T47D (cell line): ENCODE measurements around the gene SART1.
A peak's percentile ranks its signal among the peaks of the same experiment; 100 is the strongest.

ENCODE experiments used
- DNase-seq, 2 experiments: peaks; one replicate each; pipeline versions ENCODE4 v3.0.0 to v3.0.0-alpha.2; 2011 to 2012; ENCODE audit warnings: low read depth in 1 of 2, low spot score in 1 of 2
- JUND ChIP-seq: IDR thresholded peaks from 2 replicates; pipeline ENCODE4 v1.6.1; 2012; ENCODE audit warnings: low read depth
- in situ Hi-C: cut with HindIII; loops from 2 replicates; pipeline ENCODE4 v1.10.0; 2016; ENCODE audit warnings: low sequenced_read_pairs, low pct_unique_long_range_greater_than_20kb

Gene SART1

GRCh38 chr11:65961267-65962140, at the start of gene SART1:
TSS of gene SART1 (plus strand) at chr11:65961734. CDS start at chr11:65961781, 47 bp downstream.
- in situ Hi-C loops: no loop called here
- peak; percentile 97 to 99 for DNase-seq
- TF ChIP-seq JUND: no peak

- no peak for DNase-seq
- in situ Hi-C loops: no loop called here
- no peak for TF ChIP-seq JUND
These were observed 48.7 kb upstream of the SART1 start for GRCh38 chr11:65912845-65913244.

GRCh38 chr11:65915101-65915820, 46.3 kb upstream of the SART1 start:
- in situ Hi-C loops: no loop called here
- no peak for DNase-seq
- TF ChIP-seq JUND: no peak

GRCh38 chr11:65915821-65916251, 45.7 kb upstream of the SART1 start:
- in situ Hi-C loops: no loop called here
- no peak for DNase-seq
- TF ChIP-seq JUND: no peak

- in situ Hi-C loops: no loop called here
- no peak for DNase-seq
- no peak for TF ChIP-seq JUND
These were observed 45.1 kb upstream of the SART1 start for GRCh38 chr11:65916391-65916790.

DNA sequence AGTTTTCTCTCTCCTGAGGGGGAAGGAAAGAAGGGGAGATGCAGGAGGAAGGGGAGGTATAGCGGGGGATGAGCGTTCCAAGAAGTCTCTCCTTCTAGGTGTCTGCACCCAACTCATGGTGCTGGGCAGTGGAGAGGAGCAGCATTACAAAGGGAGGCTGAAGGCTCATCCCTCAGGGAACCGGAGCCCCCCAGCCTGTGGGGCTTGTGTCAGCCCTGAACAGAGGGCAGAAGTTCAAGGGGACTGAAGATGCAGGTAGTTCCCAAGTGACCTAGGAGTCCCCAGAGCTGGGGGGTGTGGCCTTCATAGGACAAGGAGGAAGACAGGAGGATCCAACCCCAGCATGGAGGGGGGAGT, 44.5 kb upstream of the SART1 start:
- in situ Hi-C loops: no loop called here
- no peak for TF ChIP-seq JUND

DNA sequence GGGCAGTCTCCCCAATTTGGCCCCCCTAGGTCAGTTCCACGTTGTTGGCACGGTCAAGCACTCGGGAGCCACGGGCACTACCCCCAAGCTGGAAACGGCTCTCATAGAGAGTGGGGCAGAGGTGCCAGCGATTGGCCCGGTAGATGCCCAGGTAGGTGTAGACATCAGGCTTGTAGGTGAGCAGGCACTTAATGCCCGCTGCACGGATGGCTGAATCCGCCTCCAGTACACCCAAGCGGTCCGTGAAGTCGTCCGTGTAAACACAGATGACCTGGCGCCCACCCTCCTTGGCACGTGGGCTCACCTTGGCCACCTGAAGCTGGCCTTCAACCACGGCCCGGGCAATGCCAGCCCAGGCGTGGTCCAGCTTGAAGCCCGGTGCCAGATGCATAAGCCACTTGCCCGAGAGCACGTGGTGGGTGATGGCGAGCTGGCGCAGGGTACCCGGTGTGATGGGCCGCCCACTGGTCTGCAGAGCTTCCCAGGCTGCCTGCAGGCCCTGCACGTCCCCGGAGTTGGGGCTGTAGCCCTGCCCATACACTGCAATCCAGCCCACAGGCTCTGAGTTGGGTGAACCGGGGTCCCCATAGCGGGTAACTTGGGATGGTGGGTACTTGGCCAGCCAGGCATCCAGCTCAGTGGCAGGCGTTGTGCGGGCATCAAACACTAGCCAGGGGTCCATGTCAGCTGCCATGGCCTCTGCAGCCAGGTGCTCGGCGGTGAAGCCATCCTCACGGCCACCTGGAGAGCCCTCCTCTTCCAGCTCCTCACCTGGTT, 43.9 kb upstream of the SART1 start:
- in situ Hi-C loops: no loop called here
- no peak for DNase-seq
- TF ChIP-seq JUND: no peak

More for the DNA sequence above, 44.5 kb upstream of the SART1 start:
- no peak for DNase-seq

DNA sequence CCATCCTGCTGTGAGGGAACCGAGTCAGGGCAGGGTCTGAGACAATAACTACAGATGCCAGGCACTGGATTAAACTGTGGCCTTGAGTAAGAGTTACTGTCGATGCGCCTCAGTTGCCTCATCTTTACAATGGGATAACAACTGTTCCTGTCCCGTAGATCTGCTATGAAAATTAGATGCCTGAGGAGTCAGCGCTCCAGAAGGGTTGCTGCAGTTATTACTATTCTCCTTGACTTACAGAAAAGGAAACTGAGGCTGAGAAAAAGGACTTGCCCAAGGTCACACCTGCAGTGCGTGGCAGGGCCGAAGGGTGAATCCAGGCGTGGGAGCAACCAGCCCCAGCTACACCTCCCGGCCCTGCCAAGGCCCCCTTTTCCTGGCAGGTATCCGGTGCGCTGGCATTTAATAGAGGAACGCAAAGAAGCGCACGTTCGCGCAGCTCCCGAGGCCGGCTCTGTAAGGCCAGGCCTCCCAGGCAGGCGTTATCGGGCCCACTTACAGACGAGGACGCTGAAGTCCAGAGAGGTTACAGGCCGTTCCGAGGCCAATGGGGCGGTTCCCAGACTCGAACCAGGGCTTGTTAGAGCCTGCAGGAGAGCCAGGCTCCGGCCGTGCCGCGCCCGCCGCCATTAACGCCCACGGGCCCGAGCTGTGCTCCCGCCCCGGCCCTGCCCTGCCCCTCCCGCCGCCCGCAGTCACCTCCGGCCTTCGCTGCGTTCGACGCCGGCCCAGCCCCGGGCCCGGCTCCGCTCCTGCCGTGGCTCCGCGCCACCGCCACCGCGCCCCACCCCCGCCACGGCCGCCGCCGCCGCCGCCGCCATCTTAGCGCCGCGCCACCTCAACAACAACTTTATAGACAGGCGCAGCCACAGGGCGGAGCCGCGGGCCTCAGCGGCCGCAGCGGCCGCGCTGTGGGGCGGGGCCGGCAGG, 43.1 kb upstream of the SART1 start, which contains the start of gene C11orf68:
TSS of gene C11orf68 (minus strand) at position 852 of the 930 bp plus-strand sequence. CDS start at position 821, 31 bp downstream.
- DNase-seq: no peak
- in situ Hi-C loops: no loop called here
- no peak for TF ChIP-seq JUND

DNA sequence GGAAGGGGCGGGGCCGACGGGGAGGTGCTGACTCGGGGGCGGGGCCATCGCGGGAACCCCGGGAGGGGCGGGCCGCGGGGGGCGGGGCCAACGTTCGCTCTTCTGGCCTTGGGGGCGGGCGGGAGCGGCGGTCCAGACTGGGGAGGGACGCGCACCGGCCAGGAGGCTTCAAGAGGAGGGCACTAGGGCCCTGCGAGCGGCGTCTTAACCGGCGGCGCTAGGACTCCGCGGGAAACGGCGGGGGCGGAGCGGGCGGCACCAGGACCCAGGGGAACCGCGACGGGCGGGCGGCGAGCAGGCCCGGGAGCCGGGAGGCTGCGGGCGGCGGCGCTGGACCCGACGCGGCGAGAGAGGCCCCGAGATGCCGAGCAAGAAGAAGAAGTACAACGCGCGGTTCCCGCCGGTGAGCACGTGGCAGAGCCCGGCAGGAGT, 42.4 kb upstream of the SART1 start, which contains the start of gene DRAP1:
TSS of gene DRAP1 (plus strand) at position 286 of the 432 bp plus-strand sequence. CDS start at position 362, 76 bp downstream.
- in situ Hi-C loops: no loop called here
- DNase-seq: peak; percentile 97 to 99
- TF ChIP-seq JUND: no peak

DNA sequence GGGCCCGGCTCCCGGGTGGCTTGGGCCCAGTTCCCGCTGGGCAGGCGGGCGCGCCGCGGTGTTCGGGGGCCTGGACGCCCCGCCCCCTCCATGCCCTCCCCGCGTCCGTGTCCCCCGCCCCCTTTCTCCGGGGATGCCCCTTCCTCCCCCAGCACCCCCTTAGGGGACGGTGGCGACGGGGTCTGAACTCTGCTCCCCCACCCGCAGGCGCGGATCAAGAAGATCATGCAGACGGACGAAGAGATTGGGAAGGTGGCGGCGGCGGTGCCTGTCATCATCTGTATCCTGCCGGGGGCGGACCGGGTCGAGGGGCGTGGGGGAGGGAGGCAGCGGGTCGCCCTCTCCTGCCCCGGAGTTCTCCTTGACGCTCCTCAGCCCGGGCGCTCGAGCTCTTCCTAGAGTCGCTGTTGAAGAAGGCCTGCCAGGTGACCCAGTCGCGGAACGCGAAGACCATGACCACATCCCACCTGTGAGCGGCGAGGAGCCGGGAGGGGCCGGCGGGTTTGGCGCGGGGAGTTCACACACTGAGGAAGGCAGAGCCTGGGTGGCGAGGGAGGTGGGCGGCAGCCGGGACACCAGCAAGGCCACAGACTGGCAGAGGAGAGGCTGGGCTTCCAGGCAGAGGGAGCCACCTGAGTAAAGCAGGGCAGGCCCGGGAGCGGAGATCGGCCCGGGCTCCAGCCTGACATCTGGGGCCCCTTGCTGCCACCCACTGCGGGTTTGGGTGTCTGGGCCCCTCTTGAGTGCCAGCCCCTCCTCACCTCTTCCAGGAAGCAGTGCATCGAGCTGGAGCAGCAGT, 41.8 kb upstream of the SART1 start:
- peak in 1 of 2 experiments; percentile 38 for DNase-seq
- TF ChIP-seq JUND: no peak
- in situ Hi-C loops: no loop called here

GRCh38 chr11:65920372-65920802, 41.1 kb upstream of the SART1 start:
- in situ Hi-C loops: no loop called here
- DNase-seq: no peak

More at GRCh38 chr11:65920372-65920802, 41.1 kb upstream of the SART1 start:
- no peak for TF ChIP-seq JUND
